Dendritic cell treated with granulocyte-macrophage colony-stimulating factor and Interleukin-4, amounts not matched to agents 40 ng/mL and 50 ng/mL, for 4 days (primary cell): Measurements from ENCODE around the gene RNF19B.

ENCODE experiments used
- H3K27ac Mint-ChIP-seq: one replicate; pipeline ENCODE4 v1.8.0; 2022; ENCODE audit warnings: mild to moderate bottlenecking, mixed read lengths
- H3K27me3 Mint-ChIP-seq: one replicate; pipeline ENCODE4 v1.8.0; 2022; ENCODE audit warnings: mild to moderate bottlenecking, mixed read lengths
- H3K36me3 Mint-ChIP-seq: one replicate; pipeline ENCODE4 v1.8.0; 2022; ENCODE audit warnings: low read depth, mixed read lengths
- H3K4me1 Mint-ChIP-seq: one replicate; pipeline ENCODE4 v1.8.0; 2022; ENCODE audit warnings: low read depth, mixed read lengths
- H3K4me3 Mint-ChIP-seq: one replicate; pipeline ENCODE4 v1.8.0; 2022; ENCODE audit warnings: mild to moderate bottlenecking, moderate library complexity, mixed read lengths
- H3K9me3 Mint-ChIP-seq: one replicate; pipeline ENCODE4 v1.8.0; 2022; ENCODE audit warnings: mixed read lengths
- intact Hi-C: fragments of 100-400 bp; cut with micrococcal nuclease; formaldehyde crosslinking; loops from one replicate; pipeline ENCODE4 v1.15.0; 2022

Gene RNF19B

GRCh38 chr1:32969566-32969965 is 5.0 kb upstream of the RNF19B start:
- intact Hi-C loops, result loop anchor here (10.0 kb wide), 1 partner anchor 115 kb away; the partner anchor contains the start of gene AZIN2
- Mint-ChIP-seq H3K27me3 (peaks cover 12% of the 10 kb centered on the region), H3K36me3 (no peaks in the 10 kb centered on the region), H3K9me3 (no peaks in the 10 kb centered on the region), H3K27ac (peak overlapping the region; percentile 13), H3K4me1 (peaks cover 75% of the 10 kb centered on the region), H3K4me3 (no peak overlapping the region)

GRCh38 chr1:32967888-32968568 is 3.4 kb upstream of the RNF19B start:
- Mint-ChIP-seq H3K36me3 (peaks cover 12% of the 10 kb centered on the region), H3K4me1 (peaks cover 75% of the 10 kb centered on the region), H3K4me3 (no peak overlapping the region), H3K9me3 (no peaks in the 10 kb centered on the region), H3K27me3 (peaks cover 12% of the 10 kb centered on the region), H3K27ac (peak overlapping the region; percentile 9)
- intact Hi-C loops, result loop anchor here (10.0 kb wide), 1 partner anchor 117 kb away; the partner anchor contains the start of gene AZIN2

GRCh38 chr1:32966900-32967299 is 2.3 kb upstream of the RNF19B start:
- Mint-ChIP-seq H3K4me3 (no peak overlapping the region), H3K9me3 (no peaks in the 10 kb centered on the region), H3K36me3 (peaks cover 23% of the 10 kb centered on the region), H3K27me3 (peaks cover 4% of the 10 kb centered on the region), H3K27ac (peak overlapping the region; percentile 9), H3K4me1 (peaks cover 63% of the 10 kb centered on the region)
- intact Hi-C loops, result loop anchor here (10.0 kb wide), 1 partner anchor 118 kb away; the partner anchor contains the start of gene AZIN2

- intact Hi-C loops, result loop anchor here (2.0 to 10.0 kb wide), 2 partner anchors 28 to 120 kb away; partner anchors contain the start of gene AZIN2
- Mint-ChIP-seq H3K36me3 (peaks cover 38% of the 10 kb centered on the region), H3K27ac (peak overlapping the region; percentile 88), H3K27me3 (no peaks in the 10 kb centered on the region), H3K9me3 (no peaks in the 10 kb centered on the region), H3K4me3 (peak overlapping the region; percentile 70), H3K4me1 (peaks cover 59% of the 10 kb centered on the region)
These were observed 690 bp upstream of the RNF19B start for GRCh38 chr1:32965251-32965747.

- intact Hi-C loops, result loop anchor here (2.0 to 10.0 kb wide), 3 partner anchors 29 to 121 kb away; partner anchors contain the start of gene AZIN2
- peak overlapping the region; percentile 88 for H3K27ac Mint-ChIP-seq
- peaks cover 47% of the 10 kb centered on the region for H3K36me3 Mint-ChIP-seq
- no peaks in the 10 kb centered on the region for H3K9me3 Mint-ChIP-seq
- no peaks in the 10 kb centered on the region for H3K27me3 Mint-ChIP-seq
- peak overlapping the region; percentile 93 for H3K4me3 Mint-ChIP-seq
- H3K4me1 Mint-ChIP-seq, result peaks cover 55% of the 10 kb centered on the region
These were observed 706 bp downstream of the RNF19B start for GRCh38 chr1:32963746-32964460.

GRCh38 chr1:32962248-32962896 is 2.2 kb downstream of the RNF19B start:
- peak overlapping the region; percentile 93 for H3K4me3 Mint-ChIP-seq
- no peaks in the 10 kb centered on the region for H3K27me3 Mint-ChIP-seq
- H3K4me1 Mint-ChIP-seq, result peaks cover 55% of the 10 kb centered on the region
- peak overlapping the region; percentile 88 for H3K27ac Mint-ChIP-seq
- no peaks in the 10 kb centered on the region for H3K9me3 Mint-ChIP-seq
- intact Hi-C loops, result loop anchor here (5.0 to 10.0 kb wide), 2 partner anchors 45 to 122 kb away; partner anchors contain the start of gene AZIN2
- peaks cover 63% of the 10 kb centered on the region for H3K36me3 Mint-ChIP-seq

- peaks cover 52% of the 10 kb centered on the region for H3K4me1 Mint-ChIP-seq
- peak overlapping the region; percentile 68 for H3K27ac Mint-ChIP-seq
- no peaks in the 10 kb centered on the region for H3K27me3 Mint-ChIP-seq
- intact Hi-C loops, result loop anchor here (5.0 to 10.0 kb wide), 2 partner anchors 46 to 124 kb away; partner anchors contain the start of gene AZIN2
- peaks cover 77% of the 10 kb centered on the region for H3K36me3 Mint-ChIP-seq
- no peaks in the 10 kb centered on the region for H3K9me3 Mint-ChIP-seq
- H3K4me3 Mint-ChIP-seq, result peak overlapping the region; percentile 93
These were observed 3.7 kb downstream of the RNF19B start for GRCh38 chr1:32960819-32961355.

GRCh38 chr1:32960342-32960741 is 4.3 kb downstream of the RNF19B start:
- Mint-ChIP-seq H3K27ac (peak overlapping the region; percentile 68), H3K36me3 (peaks cover 83% of the 10 kb centered on the region), H3K9me3 (no peaks in the 10 kb centered on the region), H3K4me1 (peaks cover 52% of the 10 kb centered on the region), H3K4me3 (peak overlapping the region; percentile 93), H3K27me3 (no peaks in the 10 kb centered on the region)
- intact Hi-C loops, result loop anchor here (5.0 to 10.0 kb wide), 2 partner anchors 47 to 124 kb away; partner anchors contain the start of gene AZIN2

GRCh38 chr1:32958827-32959226 is 5.8 kb downstream of the RNF19B start:
- H3K27me3 Mint-ChIP-seq, result no peaks in the 10 kb centered on the region
- intact Hi-C loops, result no loop called here
- no peaks in the 10 kb centered on the region for H3K9me3 Mint-ChIP-seq
- H3K36me3 Mint-ChIP-seq, result peaks cover 94% of the 10 kb centered on the region
- H3K4me1 Mint-ChIP-seq, result peaks cover 64% of the 10 kb centered on the region
- peak overlapping the region; percentile 30 for H3K27ac Mint-ChIP-seq
- peak overlapping the region; percentile 63 for H3K4me3 Mint-ChIP-seq

GRCh38 chr1:32957017-32957416 is 7.6 kb downstream of the RNF19B start:
- no peaks in the 10 kb centered on the region for H3K27me3 Mint-ChIP-seq
- H3K36me3 Mint-ChIP-seq, result peaks cover 94% of the 10 kb centered on the region
- H3K4me1 Mint-ChIP-seq, result peaks cover 71% of the 10 kb centered on the region
- intact Hi-C loops, result no loop called here
- no peak overlapping the region for H3K4me3 Mint-ChIP-seq
- no peak overlapping the region for H3K27ac Mint-ChIP-seq
- no peaks in the 10 kb centered on the region for H3K9me3 Mint-ChIP-seq

- H3K36me3 Mint-ChIP-seq, result peaks cover 100% of the 10 kb centered on the region
- H3K4me1 Mint-ChIP-seq, result peaks cover 72% of the 10 kb centered on the region
- H3K4me3 Mint-ChIP-seq, result peak overlapping the region; percentile 34
- no peak overlapping the region for H3K27ac Mint-ChIP-seq
- H3K27me3 Mint-ChIP-seq, result no peaks in the 10 kb centered on the region
- no peaks in the 10 kb centered on the region for H3K9me3 Mint-ChIP-seq
- intact Hi-C loops, result no loop called here
These were observed 10.4 kb downstream of the RNF19B start for GRCh38 chr1:32954168-32954567.

- intact Hi-C loops, result no loop called here
- Mint-ChIP-seq H3K4me1 (peaks cover 66% of the 10 kb centered on the region), H3K4me3 (no peak overlapping the region), H3K27me3 (no peaks in the 10 kb centered on the region), H3K9me3 (no peaks in the 10 kb centered on the region), H3K36me3 (peaks cover 100% of the 10 kb centered on the region), H3K27ac (no peak overlapping the region)
These were observed 11.1 kb downstream of the RNF19B start for GRCh38 chr1:32953495-32953894.

- H3K9me3 Mint-ChIP-seq, result no peaks in the 10 kb centered on the region
- peaks cover 100% of the 10 kb centered on the region for H3K36me3 Mint-ChIP-seq
- no peaks in the 10 kb centered on the region for H3K27me3 Mint-ChIP-seq
- H3K27ac Mint-ChIP-seq, result no peak overlapping the region
- H3K4me1 Mint-ChIP-seq, result peaks cover 48% of the 10 kb centered on the region
- H3K4me3 Mint-ChIP-seq, result no peak overlapping the region
- intact Hi-C loops, result no loop called here
These were observed 15.1 kb downstream of the RNF19B start for GRCh38 chr1:32949519-32949918.
